SK-N-SH treated with all-trans-retinoic acid at 6 μM for 48 hours (cell line): Measurements from ENCODE around the gene IFITM2.

ENCODE experiments used
- ATAC-seq: fragments of 200-7000 bp; cut with Tn5 transposase; 3 replicates; pipeline ENCODE4 v1.9.1; 2020; ENCODE audit warnings: mild to moderate bottlenecking, moderate library complexity
- BACH2 ChIP-seq: fragments of 250-450 bp; sonication (Bioruptor Pico); IDR thresholded peaks from 2 replicates; pipeline ENCODE4 v1.9.0; 2021; ENCODE audit warnings: mild to moderate bottlenecking, borderline replicate concordance
- CREB5 ChIP-seq: fragments of 250-450 bp; sonication (Bioruptor Pico); IDR thresholded peaks from 2 replicates; pipeline ENCODE4 v1.5.1; 2020; ENCODE audit warnings: low read depth, mild to moderate bottlenecking, moderate library complexity
- CSDC2 ChIP-seq: fragments of 250-450 bp; sonication (Bioruptor Pico); IDR thresholded peaks from 2 replicates; pipeline ENCODE4 v1.5.0; 2020; ENCODE audit warnings: mild to moderate bottlenecking, moderate library complexity
- CSRNP3 ChIP-seq: fragments of 250-450 bp; sonication (Bioruptor Pico); IDR thresholded peaks from 2 replicates; pipeline ENCODE4 v1.5.1; 2021; ENCODE audit warnings: mild to moderate bottlenecking, moderate library complexity
- GLIS3 ChIP-seq: fragments of 250-450 bp; sonication (Bioruptor Pico); IDR thresholded peaks from 2 replicates; pipeline ENCODE4 v1.5.0; 2020; ENCODE audit warnings: mild to moderate bottlenecking, moderate library complexity
- ISL1 ChIP-seq: fragments of 250-450 bp; sonication (Bioruptor Pico); IDR thresholded peaks from 2 replicates; pipeline ENCODE4 v2.1.2; 2022; ENCODE audit warnings: mild to moderate bottlenecking, moderate library complexity
- OSR1 ChIP-seq: fragments of 250-450 bp; sonication (Bioruptor Pico); IDR thresholded peaks from 2 replicates; pipeline ENCODE4 v1.8.0; 2022; ENCODE audit warnings: moderate library complexity, mild to moderate bottlenecking, inconsistent platforms
- PATZ1 ChIP-seq: fragments of 250-450 bp; sonication (Bioruptor Pico); IDR thresholded peaks from 2 replicates; pipeline ENCODE4 v1.8.0; 2020; ENCODE audit warnings: mild to moderate bottlenecking, moderate library complexity, borderline replicate concordance
- POU6F1 ChIP-seq: fragments of 250-450 bp; sonication (Bioruptor Pico); IDR thresholded peaks from 2 replicates; pipeline ENCODE4 v1.8.0; 2021; ENCODE audit warnings: low read depth, mild to moderate bottlenecking, moderate library complexity, borderline replicate concordance
- PPARA ChIP-seq: fragments of 250-450 bp; sonication (Bioruptor Pico); IDR thresholded peaks from 2 replicates; pipeline ENCODE4 v1.5.0; 2020; ENCODE audit warnings: mild to moderate bottlenecking, borderline replicate concordance
- SNAI2 ChIP-seq: fragments of 250-450 bp; sonication (Bioruptor Pico); IDR thresholded peaks from 2 replicates; pipeline ENCODE4 v1.5.0; 2020; ENCODE audit warnings: mild to moderate bottlenecking, moderate library complexity
- TCF4 ChIP-seq: fragments of 250-450 bp; sonication (Bioruptor Pico); IDR thresholded peaks from 2 replicates; pipeline ENCODE4 v1.8.0; 2021; ENCODE audit warnings: mild to moderate bottlenecking, moderate library complexity, borderline replicate concordance
- TOX ChIP-seq: fragments of 250-450 bp; sonication (Bioruptor Pico); IDR thresholded peaks from 2 replicates; pipeline ENCODE4 v1.8.0; 2021; ENCODE audit warnings: mild to moderate bottlenecking, moderate library complexity, borderline replicate concordance
- ZC3H10 ChIP-seq: fragments of 250-450 bp; sonication (Bioruptor Pico); IDR thresholded peaks from 2 replicates; pipeline ENCODE4 v1.5.1; 2021; ENCODE audit warnings: mild to moderate bottlenecking, moderate library complexity
- ZFP3 ChIP-seq: fragments of 250-450 bp; sonication (Bioruptor Pico); IDR thresholded peaks from 2 replicates; pipeline ENCODE4 v1.5.0; 2020; ENCODE audit warnings: mild to moderate bottlenecking, moderate library complexity
- ZFP30 ChIP-seq: fragments of 450-650 bp; formaldehyde crosslinking; IDR thresholded peaks from 2 replicates; pipeline ENCODE4 v1.5.0; 2022; ENCODE audit warnings: mild to moderate bottlenecking, moderate library complexity
- ZNF565 ChIP-seq: fragments of 450-650 bp; formaldehyde crosslinking; conservative IDR thresholded peaks from 2 replicates; pipeline ENCODE4 v1.5.0; 2020; ENCODE audit warnings: low read depth, mild to moderate bottlenecking, moderate library complexity
- ZNF70 ChIP-seq: fragments of 450-650 bp; formaldehyde crosslinking; IDR thresholded peaks from 2 replicates; pipeline ENCODE4 v1.5.0; 2020; ENCODE audit warnings: mild to moderate bottlenecking, moderate library complexity
- ZNF8 ChIP-seq: fragments of 450-650 bp; formaldehyde crosslinking; IDR thresholded peaks from 2 replicates; pipeline ENCODE4 v1.5.0; 2020; ENCODE audit warnings: mild to moderate bottlenecking, moderate library complexity

The IFITM2 gene

GRCh38 chr11:270451-271318, 36.9 kb upstream of the IFITM2 start (continued):
- no peak for TF ChIP-seq CSRNP3 (CRISPR knock-in tag)

GRCh38 chr11:271319-271715, 36.3 kb upstream of the IFITM2 start:
- ATAC-seq = no peak
- TF ChIP-seq CREB5 (CRISPR knock-in tag) (no peak), ZNF565 (CRISPR knock-in tag) (no peak), CSDC2 (CRISPR knock-in tag) (no peak), TCF4 (CRISPR knock-in tag) (no peak), PPARA (CRISPR knock-in tag) (no peak), BACH2 (CRISPR knock-in tag) (no peak), GLIS3 (no peak), ISL1 (CRISPR knock-in tag) (no peak), POU6F1 (CRISPR knock-in tag) (no peak), ZFP3 (CRISPR knock-in tag) (no peak), ZFP30 (CRISPR knock-in tag) (no peak)

- no peak for TF ChIP-seq CSRNP3 (CRISPR knock-in tag)
- TF ChIP-seq ZNF70 = no peak
- no peak for TF ChIP-seq OSR1 (CRISPR knock-in tag)
- no peak for TF ChIP-seq ZNF565 (CRISPR knock-in tag)
- TF ChIP-seq BACH2 (CRISPR knock-in tag) = no peak
- no peak for TF ChIP-seq PPARA (CRISPR knock-in tag)
- no peak for TF ChIP-seq PATZ1 (CRISPR knock-in tag)
- TF ChIP-seq GLIS3 = no peak
- no peak for TF ChIP-seq ISL1 (CRISPR knock-in tag)
- TF ChIP-seq ZC3H10 = no peak
- TF ChIP-seq ZFP30 (CRISPR knock-in tag) = no peak
- TF ChIP-seq TCF4 (CRISPR knock-in tag) = no peak
- TF ChIP-seq CSDC2 (CRISPR knock-in tag) = no peak
- no peak for TF ChIP-seq ZNF8 (CRISPR knock-in tag)
- no peak for TF ChIP-seq TOX (CRISPR knock-in tag)
- TF ChIP-seq SNAI2 (CRISPR knock-in tag) = no peak
- TF ChIP-seq, all 23 proteins: peak for 0
- no peak for ATAC-seq
These were observed 35.3 kb upstream of the IFITM2 start for GRCh38 chr11:272195-272930.
